NCI-H345 treated with DMSO at 0.1 percent for 48 hours (cell line): ENCODE results near the gene EHD1.

Experiments
- DNase-seq: peaks from one replicate; lab custom pipeline; 2025; ENCODE audit not compliant: unreplicated experiment; lab: John Stamatoyannopoulos, UW

EHD1 gene

DNA sequence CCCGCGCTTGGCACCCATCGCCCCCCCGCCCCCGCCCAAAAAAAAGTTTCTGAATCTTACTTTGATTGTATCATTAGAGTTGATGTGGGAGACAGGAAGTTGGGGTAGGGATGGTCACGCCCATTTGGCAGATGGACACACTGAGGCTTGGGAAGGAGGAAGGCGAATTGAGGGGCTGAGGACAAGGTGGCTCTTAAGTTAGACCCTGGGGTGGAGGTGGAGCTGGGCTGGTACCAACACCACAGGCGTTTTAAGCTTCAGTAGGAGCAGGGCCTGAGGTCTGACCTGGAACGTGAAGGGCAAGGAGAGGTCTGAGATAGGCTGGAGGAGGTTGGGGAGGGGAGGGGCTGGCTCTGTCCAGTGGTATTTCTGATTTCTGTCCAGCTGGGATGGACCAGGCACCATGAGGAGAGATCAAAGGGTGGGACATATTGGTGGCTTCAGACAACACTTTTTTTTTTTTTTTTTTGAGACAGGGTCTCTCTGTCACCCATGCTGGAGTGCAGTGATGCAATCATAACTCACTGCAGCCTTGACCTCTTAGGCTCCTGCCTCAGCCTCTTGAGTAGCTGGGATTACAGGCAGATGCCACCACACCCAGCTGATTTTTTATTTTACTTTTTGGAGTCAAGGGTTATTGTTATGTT, 33.2 kb downstream of the EHD1 start:
- no peak for DNase-seq

DNA sequence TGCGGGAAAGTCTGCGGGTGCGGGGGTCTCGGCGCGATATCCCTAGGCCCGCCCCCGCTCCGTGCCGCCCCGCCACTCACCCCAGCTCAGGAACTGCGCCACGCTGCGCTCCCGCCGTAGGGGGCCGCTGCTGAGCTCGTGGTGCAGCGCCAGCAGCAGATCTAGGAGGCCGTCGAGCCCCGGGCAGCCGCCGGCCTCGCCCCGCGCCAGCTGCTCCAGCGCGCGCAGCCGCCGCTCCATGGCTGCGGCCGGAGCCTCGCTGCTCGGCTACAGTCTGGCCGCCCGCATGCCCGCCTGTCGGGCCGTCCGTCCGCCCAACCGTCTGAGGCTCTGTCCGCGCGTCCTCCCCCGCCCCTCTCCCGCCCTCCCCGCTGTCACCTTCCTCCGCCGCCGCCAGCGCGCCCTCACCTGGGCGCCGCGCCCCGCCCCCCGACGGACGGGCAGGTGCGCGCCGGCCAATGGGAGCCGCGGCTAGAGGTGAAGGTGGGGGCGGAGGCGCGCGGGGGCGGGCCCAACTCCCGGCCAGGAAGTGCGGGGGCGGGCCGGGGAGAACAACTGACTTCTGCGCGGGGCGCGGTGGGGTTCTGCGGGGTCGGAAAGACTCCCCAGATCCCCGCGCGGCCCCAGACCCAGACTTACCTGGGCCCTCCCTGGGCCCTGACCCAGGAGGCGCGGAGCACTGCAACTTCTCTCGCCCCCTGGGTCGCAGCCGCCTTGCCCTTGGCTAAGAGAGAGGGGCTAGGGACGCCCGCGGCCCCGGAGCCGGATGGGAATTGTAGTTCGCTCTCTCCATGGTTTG, 33.9 kb downstream of the EHD1 start, which contains the start of gene CDC42BPG:
Gene CDC42BPG (minus strand): TSS at position 324 of the 799 bp plus-strand sequence. CDS start 84 bp downstream, at position 240.
- peak; percentile 86 for DNase-seq

DNA sequence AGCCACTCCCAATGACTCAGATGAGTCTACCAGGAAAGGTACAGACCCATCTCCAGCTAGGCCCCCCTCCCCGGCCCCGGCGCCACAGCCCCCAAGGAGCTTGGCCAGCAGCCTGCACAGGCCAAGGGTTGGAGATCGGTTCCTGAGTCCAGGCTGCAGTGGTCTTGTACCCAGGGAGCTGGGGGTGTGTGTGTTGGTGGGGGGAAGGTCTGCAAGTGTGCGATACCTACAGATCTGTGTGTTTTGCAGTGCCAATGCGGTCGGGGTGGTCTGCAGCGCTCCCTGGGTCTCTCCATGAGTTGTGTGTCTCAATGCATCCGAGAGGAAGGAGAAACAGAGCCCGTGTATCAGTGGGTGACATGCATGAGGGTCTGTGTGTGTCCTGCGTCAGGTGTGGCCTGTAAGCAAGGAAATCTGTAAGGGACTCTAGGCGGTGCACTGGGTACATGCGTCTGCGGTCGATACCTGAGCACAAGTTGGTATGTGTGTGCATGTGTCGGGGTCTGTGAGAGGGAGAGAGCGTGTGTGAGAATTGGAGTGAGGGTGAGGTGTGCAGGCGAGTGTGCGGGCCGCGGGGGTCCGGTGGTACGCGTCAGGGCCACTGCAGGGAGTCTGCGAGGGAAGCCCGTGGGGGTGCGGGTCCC, 34.6 kb downstream of the EHD1 start:
- DNase-seq: no peak

DNA sequence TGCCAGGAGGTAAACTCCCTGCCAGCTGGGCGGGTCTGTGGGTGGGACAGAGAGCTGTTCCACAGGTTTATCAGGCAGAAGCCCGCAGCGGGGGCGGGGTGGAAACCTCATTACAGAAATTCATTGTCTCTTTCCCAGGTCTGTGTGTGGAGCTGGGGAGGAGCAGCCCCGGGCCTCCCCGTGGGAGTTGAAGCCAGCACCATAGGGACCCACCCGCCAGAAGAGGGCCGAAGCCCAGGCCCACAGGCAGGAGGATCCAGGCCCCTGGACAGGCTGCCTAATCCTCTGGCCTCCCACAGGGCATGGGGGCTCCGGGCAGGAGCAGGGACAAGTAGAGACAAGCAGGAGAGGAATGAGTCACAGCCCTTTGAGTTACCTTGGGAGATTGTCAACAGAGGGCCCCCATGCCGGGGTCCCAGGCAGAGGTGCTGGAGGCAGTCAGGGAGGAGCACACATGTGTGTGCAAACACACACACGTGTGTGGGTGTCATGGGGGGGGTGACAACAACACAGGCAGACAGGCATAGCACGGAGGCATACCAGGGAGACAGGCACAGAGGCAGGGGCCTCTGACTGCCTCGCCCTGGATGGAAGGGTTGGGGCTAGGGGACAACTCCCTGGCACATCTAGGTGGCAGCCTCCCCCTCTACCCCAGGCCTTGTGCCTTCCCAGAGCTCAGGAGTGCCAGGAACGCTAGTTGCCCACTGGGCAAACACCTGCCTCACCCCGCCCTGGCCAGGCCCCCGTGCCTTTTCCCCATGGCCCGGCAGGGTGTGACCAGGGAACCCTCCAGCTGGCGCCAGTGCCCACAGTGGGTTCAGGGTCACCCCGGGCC, 35.4 kb downstream of the EHD1 start:
- DNase-seq: peak; percentile 43

DNA sequence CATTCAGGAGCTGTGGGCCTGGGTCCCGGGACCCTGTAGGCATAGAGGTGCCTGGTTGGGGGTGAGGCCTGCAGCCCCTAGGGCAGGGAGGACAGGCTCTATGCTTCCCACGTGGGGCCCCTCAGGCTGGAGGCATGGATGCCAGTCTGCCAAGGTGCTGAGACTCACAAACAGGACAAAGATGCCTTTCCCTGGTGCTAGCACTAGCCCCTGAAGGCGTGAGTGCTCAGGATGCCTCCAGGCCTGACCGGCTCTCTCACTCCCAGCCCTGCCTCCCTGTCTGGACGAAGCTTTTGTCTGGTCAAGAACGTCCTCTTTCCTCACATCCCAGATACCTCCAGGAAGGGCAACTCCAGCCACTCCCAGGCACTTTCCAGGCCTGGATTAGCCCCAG, 36.1 kb downstream of the EHD1 start:
- no peak for DNase-seq

DNA sequence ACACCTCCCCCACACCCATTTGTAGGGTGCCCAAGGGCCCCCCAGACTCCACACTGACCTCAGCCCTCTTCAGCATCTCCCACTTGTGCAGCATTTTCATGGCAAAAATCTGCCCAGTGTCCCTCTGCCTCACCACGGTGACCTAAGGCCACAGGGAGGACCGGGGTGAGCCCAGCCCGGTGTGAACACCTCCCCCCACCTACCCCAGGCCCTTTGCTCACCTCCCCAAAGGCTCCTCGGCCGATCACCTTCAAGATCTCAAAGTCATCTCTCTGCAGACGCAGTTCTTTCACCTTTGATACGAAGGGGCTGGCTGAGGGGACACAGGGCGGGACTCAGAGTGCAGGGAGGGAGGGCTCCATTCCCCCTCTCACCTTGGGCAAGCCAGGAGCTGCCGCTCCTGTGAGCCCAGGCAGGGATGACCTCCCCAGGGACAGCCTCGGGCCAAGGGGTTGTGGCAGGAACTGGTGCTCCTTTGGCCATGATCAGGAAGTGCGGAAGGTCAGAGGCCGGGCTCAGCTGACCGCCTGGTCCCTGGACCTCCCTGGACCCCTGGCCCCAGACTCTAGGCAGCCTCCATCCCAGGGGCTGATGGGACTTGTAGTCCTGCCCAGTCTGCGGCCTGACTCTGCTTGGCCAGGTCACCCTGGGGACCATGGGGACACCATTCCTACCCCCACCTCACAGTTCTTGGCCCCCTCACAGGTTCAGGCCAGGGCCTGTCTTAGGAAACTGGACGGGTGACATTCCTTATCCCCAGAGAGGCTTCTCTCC, 36.6 kb downstream of the EHD1 start:
- no peak for DNase-seq

DNA sequence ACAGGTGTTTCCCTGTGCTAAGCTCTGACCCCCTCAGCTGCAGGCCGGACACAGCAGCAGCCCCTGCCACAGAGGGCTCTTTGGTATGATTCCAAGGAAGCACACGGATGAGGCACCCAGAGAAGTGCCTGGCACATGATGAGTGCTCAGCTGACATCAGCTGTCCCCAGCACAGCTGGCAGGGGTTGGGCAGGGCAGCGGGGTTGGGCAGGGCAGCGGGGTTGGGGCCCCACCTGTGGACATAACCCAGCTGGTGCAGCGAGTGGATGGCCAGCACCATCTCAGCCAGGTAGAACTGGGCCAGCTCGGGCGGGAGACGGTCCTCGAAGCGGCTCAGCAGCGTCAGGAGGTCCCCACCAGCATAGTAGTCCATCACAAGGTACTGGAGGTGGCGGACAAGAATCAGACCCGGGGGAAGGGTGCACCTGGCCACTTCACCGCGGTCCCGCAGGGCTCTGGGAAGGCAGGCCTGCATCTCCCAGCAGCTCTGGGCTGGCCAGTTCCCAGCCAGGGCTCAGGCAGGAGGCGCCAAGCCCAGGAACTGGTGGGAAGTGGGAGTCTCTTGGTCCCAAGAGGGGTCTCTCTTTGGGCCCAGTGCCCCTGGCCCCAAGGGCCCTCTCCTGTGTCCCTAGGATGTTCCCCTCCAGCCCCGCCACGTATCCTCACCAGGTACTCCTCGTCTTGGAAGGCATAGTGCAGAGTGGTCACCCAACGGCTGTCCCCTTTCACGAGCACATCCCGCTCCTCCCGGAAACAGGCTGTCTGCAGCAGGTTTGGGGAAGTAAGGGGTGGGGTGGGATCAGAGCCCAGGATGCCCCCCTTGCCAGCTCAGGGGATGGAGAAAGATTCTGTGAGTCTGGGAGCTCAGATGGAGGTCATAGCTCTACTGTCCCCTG, 38.3 kb downstream of the EHD1 start:
- DNase-seq: no peak

DNA sequence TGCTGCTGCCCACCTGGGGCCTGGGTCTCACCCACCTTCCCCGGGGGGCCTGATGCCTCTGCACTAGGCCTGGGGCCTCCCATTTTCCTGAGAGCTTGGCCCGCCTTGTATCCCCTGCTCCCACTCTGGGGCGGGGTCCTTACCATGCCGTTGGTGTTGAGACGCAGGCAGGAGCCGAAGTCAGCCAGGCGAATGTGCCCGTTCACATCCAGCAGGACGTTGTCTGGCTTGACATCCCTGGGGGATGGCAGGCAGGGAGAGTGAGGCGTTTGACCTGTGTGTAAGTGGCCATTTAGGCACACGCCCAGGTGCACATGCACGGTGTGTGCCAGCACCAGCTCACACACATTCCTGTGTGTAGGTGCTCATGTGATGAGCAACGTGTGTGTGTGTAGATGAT, 39.1 kb downstream of the EHD1 start:
- no peak for DNase-seq

DNA sequence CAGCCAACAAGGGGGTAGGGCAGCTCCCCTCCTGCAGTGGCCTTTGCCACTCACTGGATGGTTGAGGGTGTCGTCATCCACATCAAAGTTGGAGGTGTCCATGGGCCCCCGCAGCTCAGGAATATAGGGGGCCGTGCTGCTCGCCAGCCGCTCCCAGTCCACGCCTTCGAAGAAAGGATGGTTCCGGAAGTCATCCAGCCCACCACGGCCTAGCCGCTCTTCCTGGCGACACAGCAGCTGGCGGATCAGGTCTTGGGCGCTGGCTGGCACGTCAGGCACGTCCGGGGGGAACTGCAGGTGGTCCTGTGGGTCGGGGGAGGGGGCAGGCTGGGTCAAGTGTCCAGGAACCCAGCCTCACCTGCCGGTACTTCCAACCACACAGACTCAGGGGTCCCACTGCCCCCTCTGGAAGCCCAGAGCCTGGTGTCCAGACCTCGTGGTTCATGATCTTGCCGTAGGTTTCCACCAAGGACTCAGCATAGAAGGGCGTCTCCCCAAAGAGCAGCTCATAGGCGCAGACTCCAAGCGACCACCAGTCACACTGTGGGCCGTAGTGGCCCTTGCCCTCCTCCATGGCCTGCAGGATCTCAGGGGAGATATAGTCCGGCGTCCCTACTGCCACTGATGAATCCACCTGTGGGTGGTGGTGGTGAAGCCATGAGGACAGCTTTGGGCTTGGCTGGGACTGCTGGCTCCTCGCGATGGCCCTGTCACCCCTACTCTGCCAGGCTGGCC, 39.7 kb downstream of the EHD1 start:
- DNase-seq: no peak

DNA sequence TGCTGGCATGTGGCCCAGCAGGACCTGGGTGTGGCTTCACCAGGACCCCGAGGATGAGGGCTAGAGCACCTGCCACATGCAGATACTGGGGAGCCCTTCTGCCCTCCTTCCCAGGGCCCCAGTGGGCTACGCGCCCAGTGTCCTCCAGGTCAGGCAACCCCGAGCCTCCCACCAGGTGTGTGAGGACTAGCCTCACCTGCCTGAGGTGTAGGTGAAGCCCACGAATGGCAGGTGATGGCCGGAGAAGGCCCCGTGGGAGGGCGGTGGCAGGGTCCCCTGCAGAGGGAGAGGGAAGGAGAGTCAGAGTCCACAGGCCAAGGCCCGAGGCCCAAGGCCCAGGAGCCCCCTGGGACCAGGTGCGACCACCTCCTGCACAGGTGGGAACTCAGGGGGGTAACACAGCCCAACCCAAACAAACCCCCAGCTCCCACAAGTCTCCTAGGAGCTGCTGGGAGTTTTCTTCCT, 40.5 kb downstream of the EHD1 start:
- no peak for DNase-seq

DNA sequence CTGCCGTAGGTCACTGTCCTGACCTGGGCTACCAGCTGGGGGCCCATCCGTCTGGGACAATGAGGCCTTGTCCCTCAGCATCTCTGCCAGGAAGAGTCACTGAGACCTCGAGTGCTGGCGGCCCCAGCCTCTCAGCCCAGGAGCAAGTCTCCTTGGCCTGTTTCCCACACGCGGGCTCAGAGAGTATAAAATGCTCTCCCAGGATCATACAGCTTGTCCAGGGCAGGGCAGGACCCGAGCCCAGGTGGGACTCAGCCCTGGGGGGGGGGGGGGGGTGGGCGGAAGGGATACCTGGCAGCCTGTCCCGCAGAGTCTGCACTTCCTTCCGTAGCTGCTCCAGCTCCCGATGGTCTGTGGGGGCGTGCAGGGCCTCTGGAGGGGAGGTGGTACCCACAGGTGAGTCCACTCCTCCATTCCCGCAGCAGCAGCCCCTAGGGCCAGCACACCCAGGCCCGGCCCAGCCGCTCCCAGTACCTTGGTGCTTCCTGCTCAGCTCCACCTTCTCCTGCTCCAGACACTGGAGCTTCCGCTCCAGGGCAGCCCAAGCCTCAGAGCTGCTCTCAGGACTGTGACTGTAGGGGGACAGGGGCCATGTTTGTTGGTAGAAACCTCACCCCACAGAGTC, 41.9 kb downstream of the EHD1 start:
- no peak for DNase-seq

DNA sequence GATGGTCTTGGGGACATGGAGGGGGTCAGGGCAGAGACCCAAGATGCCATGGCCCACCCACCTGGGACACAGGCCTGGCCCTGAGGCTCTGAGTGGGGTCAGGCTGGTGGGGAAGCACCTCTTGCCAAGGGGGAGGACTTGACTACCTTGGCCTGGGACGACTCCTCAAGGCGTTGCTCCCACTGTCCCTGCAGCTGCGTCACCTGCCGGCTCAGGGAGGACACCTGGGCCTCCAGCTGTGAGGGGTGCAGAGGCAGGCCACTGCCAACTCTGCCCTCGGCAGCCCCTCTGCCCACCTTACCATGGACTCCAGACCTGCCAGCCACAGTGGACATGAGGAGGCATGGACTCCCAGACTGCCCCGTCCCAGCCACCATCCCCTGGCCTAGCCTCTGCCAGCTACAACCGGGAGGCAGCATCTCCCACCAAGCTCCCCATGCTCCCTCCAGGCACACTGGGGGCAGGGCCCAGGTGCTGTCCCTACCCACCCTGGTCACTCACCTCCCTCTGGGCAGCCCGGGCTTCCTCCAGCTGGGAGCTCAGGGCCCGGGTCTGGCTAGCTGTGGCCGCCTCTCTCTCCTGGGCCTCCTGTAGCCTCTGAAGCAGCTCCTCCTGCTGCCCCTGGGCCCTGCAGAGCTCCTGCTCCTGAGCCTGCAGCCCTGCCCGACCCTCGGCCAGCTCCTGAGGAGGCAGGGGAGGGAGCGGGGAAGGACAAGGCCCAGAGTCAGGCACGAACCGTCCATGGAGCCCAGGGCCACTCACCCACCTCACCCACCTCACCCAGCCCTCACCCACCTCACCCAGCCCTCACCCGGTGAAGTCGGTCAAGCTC, 42.6 kb downstream of the EHD1 start:
- no peak for DNase-seq

DNA sequence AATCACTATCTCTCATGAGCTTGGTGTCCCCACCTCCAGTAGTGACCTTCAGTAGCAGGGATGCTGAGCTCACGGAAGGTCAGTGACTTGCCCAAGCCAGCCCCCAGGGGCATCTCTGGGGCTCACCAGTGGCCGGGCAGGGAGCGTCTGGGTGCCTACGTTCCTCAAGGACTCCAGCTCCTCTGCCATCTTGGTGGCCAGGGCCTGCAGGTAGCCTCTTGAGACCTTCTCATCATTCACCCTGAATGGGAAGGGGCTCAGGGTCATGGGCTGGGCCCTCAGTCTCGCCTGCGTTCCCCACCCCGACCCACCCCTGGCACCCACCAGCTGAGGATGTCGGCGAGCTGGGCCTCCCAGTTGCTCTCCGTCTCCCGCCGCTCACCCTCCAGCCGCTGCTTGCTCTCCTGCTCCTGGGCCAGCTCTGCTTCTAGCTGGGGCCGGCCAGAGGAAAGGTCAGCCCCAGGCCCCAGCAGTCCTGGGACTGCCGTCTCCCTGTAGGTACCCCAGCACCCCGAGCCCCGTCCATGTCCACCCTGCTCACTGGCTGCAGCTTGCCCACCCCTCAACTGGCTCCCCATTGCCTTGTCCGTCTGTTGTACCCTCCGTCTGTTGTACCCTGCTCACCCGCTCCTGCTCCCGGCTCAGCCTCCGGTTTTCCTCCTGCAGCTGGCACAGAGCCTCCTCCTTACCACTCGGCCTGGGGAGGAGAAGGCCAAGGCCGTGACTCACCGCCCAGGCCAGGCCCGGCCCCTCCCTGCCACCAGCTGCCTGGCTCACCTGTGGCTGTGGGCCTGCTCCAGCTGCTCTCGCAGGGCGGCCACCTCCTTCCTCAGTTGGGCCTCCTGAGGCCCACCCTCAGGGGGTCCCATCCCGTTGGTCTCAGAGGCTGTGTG, 43.5 kb downstream of the EHD1 start:
- DNase-seq: no peak

DNA sequence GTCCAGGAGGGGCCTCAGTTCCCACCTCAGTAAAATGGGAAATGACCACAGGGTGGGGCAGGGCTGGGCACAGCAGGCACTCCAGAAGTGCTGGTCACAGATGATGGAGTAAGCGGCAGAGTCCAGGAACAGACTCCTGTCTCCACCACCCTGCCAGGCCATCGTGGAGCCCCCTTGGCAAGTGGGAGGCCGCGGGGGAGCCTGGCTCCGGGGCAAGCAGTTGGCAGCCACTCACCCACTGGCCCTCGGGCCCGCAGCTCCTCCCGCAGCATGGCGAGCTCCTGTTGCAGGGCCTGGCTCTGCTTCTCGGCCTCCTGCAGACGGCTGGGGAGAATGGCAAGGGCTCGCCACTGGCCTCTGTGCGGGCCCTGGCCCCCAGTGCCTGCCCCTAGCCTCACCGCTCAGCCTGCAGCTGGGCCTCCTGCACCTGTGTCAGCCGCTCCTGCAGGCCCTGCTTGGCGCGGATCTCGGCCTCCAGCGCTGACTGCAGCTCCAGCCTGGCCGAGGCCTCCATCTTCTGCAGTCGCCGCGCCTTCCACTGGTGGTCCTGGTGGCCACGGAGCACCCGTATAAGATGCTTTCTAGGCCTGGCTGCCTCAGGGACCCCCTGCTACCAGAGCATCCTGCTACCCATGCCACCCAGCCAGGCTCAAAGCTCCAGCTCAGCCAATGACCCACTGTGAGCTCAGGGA, 44.2 kb downstream of the EHD1 start:
- DNase-seq: no peak

DNA sequence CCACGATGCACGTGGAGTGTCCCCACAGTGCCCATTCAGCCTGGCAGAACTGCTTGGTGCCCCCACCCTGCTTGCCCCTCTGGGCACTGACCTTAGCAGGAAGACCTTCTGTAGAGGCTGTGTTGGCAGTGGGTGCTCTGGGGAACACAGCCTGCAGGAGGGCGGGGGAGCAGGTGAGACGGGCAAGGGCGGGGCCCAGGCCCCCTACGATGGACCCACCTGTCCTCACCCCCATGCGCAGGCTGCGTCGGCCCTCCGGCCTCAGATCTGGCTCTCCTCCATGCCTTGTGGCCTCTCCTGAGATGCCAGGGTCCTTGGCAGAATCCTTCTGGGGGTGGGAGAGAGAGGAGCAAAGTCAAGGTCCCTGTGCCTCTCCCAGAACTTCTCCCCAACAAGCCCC, 44.9 kb downstream of the EHD1 start:
- no peak for DNase-seq

DNA sequence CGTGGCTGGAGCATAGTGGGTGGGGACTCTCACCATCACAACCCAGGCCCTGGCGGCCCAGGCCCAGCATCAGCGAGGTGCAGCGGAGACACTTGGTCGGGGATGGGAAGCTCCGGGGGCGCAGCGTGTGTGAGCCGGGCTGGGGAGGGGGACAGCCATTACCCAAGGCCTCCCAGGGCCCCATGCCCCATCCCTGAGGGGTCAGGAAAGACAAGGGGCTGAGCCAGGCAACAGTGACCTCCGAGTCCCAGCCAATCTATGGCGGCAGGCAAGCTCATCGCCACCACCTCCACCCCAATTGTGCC, 45.3 kb downstream of the EHD1 start:
- no peak for DNase-seq
